Endothelial cell (in vitro differentiated cells): ENCODE data around the gene DYDC1. TPM values are rescaled to one million over a fixed set of nuclear protein-coding genes. Genes with fewer than 3 reads are reported as not detected.

ENCODE experiments used
- DNase-seq: peaks from one replicate; pipeline ENCODE4 v3.0.0; 2021; ENCODE audit warnings: low spot score
- H3K27ac Mint-ChIP-seq: one replicate; pipeline ENCODE4 v1.8.0; 2021; ENCODE audit warnings: mixed read lengths, inconsistent platforms; ENCODE audit not compliant: unreplicated experiment
- H3K27me3 Mint-ChIP-seq: one replicate; pipeline ENCODE4 v1.8.0; 2021; ENCODE audit warnings: mild to moderate bottlenecking, moderate library complexity, mixed read lengths, inconsistent platforms; ENCODE audit not compliant: unreplicated experiment
- H3K36me3 Mint-ChIP-seq: one replicate; pipeline ENCODE4 v1.8.0; 2021; ENCODE audit warnings: mild to moderate bottlenecking, low read depth, mixed read lengths, inconsistent platforms; ENCODE audit not compliant: unreplicated experiment
- H3K4me1 Mint-ChIP-seq: one replicate; pipeline ENCODE4 v1.8.0; 2021; ENCODE audit warnings: mild to moderate bottlenecking, mixed read lengths, inconsistent platforms; ENCODE audit not compliant: unreplicated experiment
- H3K4me3 Mint-ChIP-seq: one replicate; pipeline ENCODE4 v1.8.0; 2021; ENCODE audit warnings: mild to moderate bottlenecking, mixed read lengths, inconsistent platforms; ENCODE audit not compliant: unreplicated experiment
- H3K9me3 Mint-ChIP-seq: one replicate; pipeline ENCODE4 v1.8.0; 2021; ENCODE audit warnings: mixed read lengths, inconsistent platforms; ENCODE audit not compliant: unreplicated experiment
- total RNA-seq: library from RNA; stranded (reverse); fragmentation: NEBNext Ultra II Directional; extraction: Animal tissue kit (Norgen Biotek cat#: 25700); gene quantifications from one replicate; pipeline ENCODE4 v1.2.1, GENCODE V29; 2021; ENCODE audit not compliant: unreplicated experiment
- TF ChIP-seq, protein P1 (sequence below): fragments of 200-600 bp; sonication (generic); IDR thresholded peaks from one replicate; pipeline ENCODE4 v1.5.0; 2021; ENCODE audit warnings: antibody characterized with exemption; ENCODE audit not compliant: unreplicated experiment

Gene DYDC1
- total RNA-seq, 1 donor from 2014 or later = not detected

DNA sequence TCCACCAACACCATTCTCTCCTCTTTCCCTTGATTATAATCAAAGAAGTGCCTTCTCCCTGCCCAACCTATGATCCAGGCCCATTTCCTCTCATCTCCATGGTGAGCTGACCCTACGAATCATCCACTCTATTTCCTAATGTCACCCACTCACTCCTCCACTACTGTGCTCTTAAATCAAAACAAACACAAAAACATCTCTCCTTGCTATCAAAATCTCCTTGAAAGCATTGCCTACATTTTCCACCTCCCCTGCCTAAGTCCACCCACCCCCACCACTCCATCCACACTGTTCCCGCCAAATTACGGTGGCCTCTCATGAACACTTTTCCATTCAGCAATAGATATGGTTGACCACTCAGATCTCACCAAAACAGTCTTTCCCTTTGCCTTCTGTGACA, 5.3 kb downstream of the DYDC1 start:
- no peaks in the 10 kb centered on the region for H3K27me3 Mint-ChIP-seq
- peaks cover 4% of the 10 kb centered on the region for H3K4me1 Mint-ChIP-seq
- TF ChIP-seq, protein P1, sequence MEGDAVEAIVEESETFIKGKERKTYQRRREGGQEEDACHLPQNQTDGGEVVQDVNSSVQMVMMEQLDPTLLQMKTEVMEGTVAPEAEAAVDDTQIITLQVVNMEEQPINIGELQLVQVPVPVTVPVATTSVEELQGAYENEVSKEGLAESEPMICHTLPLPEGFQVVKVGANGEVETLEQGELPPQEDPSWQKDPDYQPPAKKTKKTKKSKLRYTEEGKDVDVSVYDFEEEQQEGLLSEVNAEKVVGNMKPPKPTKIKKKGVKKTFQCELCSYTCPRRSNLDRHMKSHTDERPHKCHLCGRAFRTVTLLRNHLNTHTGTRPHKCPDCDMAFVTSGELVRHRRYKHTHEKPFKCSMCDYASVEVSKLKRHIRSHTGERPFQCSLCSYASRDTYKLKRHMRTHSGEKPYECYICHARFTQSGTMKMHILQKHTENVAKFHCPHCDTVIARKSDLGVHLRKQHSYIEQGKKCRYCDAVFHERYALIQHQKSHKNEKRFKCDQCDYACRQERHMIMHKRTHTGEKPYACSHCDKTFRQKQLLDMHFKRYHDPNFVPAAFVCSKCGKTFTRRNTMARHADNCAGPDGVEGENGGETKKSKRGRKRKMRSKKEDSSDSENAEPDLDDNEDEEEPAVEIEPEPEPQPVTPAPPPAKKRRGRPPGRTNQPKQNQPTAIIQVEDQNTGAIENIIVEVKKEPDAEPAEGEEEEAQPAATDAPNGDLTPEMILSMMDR = no peak
- H3K4me3 Mint-ChIP-seq = no peak overlapping the region
- H3K36me3 Mint-ChIP-seq = no peaks in the 10 kb centered on the region
- no peaks in the 10 kb centered on the region for H3K9me3 Mint-ChIP-seq
- no peak for DNase-seq
- no peak overlapping the region for H3K27ac Mint-ChIP-seq

DNA sequence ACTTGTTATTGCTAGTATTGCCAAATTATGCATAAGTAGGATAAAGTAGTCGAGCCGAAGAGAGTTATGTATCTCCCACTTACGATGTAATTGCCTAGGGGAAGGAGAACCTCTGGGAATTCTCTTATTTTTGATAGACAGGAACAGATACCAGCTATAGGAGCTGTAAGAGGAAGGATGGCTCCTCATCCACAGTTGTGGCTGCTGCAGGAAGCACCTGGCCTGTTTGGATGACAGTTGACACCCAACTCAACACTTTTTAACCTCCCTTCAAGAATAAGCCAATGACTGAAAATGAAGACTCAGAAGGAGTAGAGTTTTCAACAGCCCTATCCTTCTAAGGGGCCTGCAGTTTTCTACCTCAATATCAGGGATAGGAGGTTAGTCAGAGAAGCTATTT, 6.3 kb downstream of the DYDC1 start:
- TF ChIP-seq, protein P1 = no peak
- no peaks in the 10 kb centered on the region for H3K9me3 Mint-ChIP-seq
- DNase-seq = no peak
- peaks cover 4% of the 10 kb centered on the region for H3K4me1 Mint-ChIP-seq
- H3K27ac Mint-ChIP-seq = no peak overlapping the region
- no peaks in the 10 kb centered on the region for H3K36me3 Mint-ChIP-seq
- H3K4me3 Mint-ChIP-seq = no peak overlapping the region
- no peaks in the 10 kb centered on the region for H3K27me3 Mint-ChIP-seq

GRCh38 chr10:80344912-80345311, 11.6 kb downstream of the DYDC1 start:
- no peaks in the 10 kb centered on the region for H3K4me1 Mint-ChIP-seq
- DNase-seq = no peak
- TF ChIP-seq, protein P1 = no peak
- no peak overlapping the region for H3K27ac Mint-ChIP-seq
- no peak overlapping the region for H3K4me3 Mint-ChIP-seq
- peaks cover 2% of the 10 kb centered on the region for H3K27me3 Mint-ChIP-seq
- H3K9me3 Mint-ChIP-seq = no peaks in the 10 kb centered on the region
- H3K36me3 Mint-ChIP-seq = no peaks in the 10 kb centered on the region

DNA sequence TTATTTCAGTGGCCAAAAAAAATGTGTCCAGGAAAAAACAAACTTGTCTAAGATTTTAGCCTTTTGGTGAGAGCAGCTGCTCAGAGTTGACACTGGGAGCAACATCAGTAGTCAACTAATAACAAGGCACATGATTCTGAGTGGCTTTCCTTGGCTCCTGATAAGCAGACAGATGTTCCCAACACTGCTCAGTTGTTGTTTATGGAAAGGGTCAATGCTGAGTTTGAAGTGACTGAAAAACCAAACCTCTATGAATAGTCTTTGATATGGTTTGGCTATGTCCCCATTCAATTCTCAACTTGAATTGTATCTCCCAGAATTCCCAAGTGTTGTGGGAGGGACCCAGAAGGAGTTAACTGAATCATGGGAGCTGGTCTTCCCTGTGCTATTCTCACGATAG, 12.3 kb downstream of the DYDC1 start:
- Mint-ChIP-seq H3K36me3 (no peaks in the 10 kb centered on the region), H3K4me3 (no peak overlapping the region)
- DNase-seq = no peak

GRCh38 chr10:80333983-80334382, 22.6 kb downstream of the DYDC1 start:
- TF ChIP-seq, protein P1 = no peak
- Mint-ChIP-seq H3K36me3 (no peaks in the 10 kb centered on the region), H3K27ac (no peak overlapping the region), H3K27me3 (no peaks in the 10 kb centered on the region), H3K4me3 (no peak overlapping the region), H3K4me1 (no peaks in the 10 kb centered on the region), H3K9me3 (no peaks in the 10 kb centered on the region)
- DNase-seq = no peak

More for the DNA sequence above, 12.3 kb downstream of the DYDC1 start:
- Mint-ChIP-seq H3K27ac (no peak overlapping the region), H3K9me3 (no peaks in the 10 kb centered on the region), H3K27me3 (peaks cover 2% of the 10 kb centered on the region), H3K4me1 (no peaks in the 10 kb centered on the region)
- TF ChIP-seq, protein P1 = no peak
